HG02884 (cell line): ENCODE data around the gene MEIS2.

Experiments
- ATAC-seq: cut with Tn5 transposase; IDR thresholded peaks from one replicate; pipeline ENCODE4 v1.9.1; 2021; ENCODE audit warnings: mild to moderate bottlenecking, moderate library complexity; ENCODE audit not compliant: unreplicated experiment

Gene MEIS2

DNA sequence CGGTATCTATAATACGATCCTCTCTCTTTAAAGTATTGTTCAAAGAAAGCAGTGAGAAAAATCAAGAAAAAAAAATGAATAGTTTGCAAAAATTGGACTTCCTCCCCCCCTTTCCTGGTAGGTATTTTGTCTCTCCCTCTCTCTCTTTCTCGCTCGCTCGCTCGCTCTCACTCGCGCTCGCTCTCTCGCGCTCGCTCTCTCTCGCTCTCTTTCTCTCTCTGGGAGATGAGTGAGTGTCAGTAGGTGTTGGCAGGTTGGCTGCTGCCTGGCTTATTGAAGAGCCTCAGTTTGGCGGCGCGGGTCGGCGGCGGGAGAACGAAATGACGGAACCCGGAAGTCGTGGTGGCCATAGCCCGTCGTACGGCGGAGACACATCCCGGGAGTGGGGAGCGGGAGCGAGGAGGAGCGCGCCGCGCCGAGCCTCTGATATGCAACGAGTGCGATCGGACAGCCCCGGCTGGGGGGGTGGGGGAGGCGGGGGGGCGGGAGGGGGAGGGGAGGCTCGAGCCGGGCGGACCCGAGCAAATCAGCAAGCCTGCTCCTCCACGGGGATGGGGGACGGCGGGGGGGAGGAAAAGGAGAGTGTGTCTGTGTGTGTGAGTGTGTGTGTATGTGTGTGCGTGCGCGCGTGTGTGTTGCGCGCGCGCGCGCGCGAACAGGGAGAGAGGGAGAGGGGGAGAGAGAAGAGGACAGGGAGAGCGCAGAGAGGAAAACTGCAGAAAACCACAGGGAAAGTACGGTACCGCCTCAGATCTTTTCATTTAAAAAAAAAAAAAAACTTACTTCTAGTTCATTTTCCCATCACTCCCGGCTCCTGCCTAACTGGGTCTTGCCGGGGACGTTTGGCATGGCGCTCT lies at the start of gene MEIS2:
TSS of gene MEIS2 (minus strand) at position 441 of the 857 bp plus-strand sequence. CDS start 1,083 bp downstream, outside the sequence.
- peak; percentile 44 for ATAC-seq

DNA sequence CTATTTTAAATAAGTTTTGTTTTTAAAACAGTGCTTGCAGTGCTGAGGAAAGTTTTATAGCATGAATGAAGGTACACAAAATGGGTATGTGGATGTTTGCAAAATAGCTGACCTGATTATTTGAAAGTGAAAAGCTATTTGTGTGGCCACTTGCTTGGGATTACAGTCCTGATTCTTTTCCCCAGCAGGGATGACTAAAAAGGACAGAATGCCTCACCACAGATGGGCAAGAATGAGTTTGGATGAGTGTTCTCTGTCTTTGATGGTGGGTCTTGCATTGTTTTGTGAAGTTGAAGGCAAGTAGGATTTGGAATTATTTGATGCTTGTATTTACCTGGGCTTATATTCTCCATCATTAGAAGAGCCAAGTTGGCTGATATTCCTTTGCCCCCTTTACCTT lies 48.8 kb upstream of the MEIS2 start:
- ATAC-seq: no peak

DNA sequence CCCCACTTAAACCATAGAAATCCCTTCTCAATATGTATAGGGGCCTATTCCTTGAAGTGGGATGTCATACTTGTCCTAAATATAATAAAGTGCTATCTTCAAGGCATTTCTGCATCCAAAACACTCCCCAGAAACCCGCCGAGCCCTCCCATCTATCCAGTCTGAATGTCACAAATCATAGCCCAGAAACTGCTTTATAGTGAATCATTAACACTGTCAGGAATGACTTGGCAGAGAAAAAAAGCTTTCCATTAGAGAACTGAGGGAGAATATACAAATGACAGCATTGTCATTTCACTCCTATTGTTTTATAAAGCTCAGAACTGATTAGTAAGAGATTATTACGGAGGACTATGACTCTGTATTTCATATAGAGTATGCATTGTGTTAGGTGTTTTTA lies 48.4 kb upstream of the MEIS2 start:
- ATAC-seq: no peak

DNA sequence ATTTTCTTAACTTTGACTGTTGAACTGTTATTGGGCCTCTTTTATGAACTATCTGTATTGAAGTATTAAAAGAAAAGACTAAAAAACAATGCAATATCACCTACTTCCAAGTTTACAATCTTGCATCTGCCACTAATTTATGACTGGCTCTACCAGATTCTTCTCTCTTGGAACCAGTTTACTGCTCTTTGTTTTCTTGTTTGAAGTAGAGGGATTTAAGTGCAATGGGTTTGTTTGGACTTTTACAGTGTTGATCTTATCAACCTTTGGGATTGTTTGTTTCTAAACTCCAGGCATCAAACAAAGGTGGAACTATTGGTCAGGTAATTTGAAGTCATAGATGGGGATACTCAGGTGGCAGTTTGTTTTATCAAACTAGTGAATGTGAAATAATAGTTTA lies 43.0 kb upstream of the MEIS2 start:
- ATAC-seq: no peak

DNA sequence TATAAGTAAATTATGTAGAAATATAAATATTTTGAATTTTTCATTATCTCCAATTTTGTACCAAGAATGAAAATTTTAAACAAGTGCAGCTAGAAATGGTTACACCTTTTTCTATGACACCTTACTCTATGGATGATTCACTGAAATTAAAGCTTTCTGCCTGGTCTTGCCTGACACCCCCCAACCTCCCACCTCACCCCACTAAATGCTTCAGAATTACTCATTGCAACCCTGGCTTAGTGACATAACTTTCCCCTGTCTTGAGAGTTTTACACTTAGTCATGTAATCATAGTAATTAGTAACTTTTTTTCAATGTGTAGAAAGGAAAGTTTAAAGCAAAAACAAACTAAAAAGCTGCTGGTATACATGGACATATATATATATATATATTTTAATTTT lies 42.0 kb upstream of the MEIS2 start:
- ATAC-seq: no peak

DNA sequence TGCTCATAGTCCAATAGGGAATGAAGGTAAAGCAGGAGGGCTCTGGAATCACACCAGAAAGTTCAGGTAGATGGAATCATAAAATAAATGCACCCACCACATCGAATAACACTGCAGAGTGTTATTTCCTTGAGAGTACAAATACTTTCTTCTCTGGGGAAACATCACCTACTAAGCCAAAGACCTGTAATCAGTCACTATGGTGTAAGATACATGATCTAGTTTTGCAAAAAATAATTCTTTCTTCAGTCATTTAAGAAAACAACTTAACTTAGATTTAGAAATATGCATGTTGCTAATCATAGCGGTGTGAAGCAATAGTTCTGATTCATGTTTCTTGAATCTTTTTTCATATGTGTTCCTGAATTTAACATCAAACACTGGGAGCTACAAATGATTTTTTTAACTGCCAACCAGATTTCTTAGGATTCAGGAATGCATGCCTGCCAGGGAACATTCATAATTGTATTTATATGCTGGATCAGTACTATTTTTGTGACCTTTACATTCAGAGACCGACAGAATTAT lies 40.2 kb upstream of the MEIS2 start:
- ATAC-seq: no peak

DNA sequence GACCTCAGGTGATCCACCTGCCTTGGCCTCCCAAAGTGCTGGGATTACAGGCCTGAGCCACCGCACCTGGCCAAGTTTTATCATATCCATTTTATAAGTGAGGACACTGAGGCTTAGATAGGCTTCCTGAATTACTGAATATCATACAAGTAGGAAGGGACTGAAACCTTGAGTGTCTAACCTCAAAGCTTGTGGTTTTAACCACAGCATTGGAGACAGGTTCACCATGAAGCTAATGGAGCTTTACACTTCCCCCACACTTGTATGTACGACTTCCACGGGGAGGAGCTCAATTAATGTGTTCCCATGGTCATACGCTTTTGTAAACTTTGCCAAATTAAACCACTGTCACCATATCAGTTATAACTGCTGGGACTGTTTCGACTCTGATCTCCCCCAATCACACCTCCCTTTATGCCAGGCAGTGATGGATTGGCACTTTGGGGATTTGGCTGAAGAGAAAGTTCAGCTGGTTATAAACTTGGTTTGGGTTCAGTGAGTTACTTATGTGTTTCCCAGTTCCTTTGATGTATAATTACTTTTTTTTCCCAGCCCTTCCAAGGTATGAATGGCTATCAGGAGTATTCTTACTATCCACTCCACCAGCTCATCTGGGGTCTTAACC lies 38.4 kb upstream of the MEIS2 start:
- no peak for ATAC-seq

DNA sequence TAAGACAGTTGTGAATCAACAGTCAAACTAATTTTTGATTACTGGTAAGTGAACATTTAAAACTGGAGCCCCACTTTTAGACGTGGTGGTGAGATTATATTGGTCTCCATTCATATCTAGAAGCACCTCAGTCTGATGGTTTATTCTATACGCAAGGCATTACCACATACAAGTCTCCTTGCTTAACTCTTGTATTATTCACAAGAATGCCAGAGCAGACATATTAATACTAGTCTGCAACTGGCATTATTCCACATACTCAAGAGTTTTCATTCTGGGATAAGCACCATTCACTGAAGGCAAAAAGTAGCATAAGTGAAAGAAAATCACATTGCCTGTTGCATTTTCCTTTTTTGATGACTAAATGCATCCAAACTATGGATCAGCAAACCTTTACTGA lies 36.9 kb upstream of the MEIS2 start:
- ATAC-seq: no peak

DNA sequence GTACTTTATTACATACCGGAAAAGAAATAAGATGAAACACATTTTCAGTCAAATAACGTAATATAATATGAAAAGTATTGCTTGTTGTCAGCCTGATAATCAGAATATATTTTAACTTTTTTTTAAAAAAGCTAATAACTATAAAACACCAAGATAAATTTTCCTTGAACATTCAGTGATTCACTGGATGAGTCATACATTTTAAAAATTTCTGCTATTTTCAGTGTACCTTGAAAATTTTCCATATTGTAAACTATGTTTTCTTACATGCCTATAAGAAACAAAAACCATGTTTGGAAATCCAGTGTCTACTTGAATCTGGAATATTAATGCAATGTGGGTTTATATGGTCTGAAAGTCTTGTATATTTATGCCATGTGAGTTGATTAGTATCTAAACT lies 36.3 kb upstream of the MEIS2 start:
- ATAC-seq: no peak

DNA sequence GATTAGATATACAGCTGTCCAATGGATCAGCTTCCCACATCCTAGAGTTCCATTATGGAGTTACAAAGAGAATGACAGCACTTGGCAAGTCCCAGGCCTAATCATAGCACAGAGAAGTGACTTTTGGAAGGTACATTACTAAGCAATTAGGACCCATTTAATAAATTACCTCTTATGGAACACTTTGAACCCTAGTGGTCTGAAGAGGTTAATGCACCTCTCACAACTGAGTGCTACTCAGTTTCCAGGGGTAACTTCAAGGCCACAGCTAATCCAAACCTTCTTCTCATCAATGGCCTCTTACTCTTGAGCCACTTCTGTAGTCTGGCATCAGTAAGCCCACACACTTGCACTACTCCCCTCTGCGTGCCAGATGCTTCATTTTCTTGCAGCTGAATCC lies 34.9 kb upstream of the MEIS2 start:
- ATAC-seq: peak; percentile 75

DNA sequence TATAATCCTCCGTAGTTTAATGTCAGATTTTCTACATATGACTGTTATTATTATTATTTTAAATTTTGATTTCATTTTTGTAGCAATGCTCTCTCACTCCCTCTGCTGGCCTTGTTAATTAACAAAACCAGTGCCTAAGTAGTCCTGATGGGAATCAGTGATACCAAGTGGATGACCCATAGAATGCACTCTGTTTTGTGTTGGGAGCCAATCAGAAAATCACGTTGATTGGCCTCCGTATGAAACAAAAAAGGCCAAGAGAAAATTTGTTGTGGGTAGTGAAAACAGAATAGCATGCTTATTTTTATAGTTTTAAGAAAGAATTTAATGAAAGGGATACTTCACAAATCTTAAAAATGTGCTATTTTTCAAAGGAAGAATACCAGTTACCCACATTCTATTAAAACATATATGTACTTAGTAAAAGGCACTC lies 34.4 kb upstream of the MEIS2 start:
- ATAC-seq: no peak

DNA sequence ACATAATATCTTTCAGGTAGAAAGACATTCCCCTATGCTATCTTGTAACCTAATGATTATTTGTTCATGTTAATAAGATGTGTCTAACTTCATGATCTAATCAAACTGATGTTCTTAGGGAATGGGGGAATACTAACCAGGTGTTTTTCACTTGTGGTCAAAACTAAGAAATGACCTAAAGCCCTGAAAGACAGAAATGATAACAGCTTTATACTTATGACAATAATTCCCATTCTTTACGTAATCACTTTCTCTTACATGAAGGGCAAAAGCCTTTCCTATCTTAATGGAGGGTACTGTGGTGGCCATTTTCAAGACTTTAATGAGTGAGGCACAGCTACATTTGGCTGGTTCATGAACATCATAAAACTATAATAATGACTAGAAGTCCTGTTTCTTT lies 33.9 kb upstream of the MEIS2 start:
- no peak for ATAC-seq

DNA sequence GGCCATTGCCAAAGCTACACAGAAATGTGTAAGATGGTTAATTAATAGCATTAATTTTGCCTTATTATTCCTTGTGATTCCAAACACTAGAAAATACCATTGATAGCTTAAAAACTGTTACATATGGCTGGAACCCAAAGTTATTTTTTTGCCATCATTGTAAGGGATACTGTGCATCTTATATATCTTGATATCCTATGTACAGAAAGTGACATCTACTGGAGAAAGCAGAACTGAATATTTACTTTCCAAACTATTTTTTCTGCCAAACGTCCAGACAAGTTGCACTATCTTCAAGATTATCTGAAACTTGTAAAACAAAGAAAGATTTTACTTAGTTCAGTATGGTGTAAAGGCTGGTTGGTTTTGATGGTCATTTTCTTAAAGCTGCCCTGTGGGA lies 33.3 kb upstream of the MEIS2 start:
- ATAC-seq: no peak

DNA sequence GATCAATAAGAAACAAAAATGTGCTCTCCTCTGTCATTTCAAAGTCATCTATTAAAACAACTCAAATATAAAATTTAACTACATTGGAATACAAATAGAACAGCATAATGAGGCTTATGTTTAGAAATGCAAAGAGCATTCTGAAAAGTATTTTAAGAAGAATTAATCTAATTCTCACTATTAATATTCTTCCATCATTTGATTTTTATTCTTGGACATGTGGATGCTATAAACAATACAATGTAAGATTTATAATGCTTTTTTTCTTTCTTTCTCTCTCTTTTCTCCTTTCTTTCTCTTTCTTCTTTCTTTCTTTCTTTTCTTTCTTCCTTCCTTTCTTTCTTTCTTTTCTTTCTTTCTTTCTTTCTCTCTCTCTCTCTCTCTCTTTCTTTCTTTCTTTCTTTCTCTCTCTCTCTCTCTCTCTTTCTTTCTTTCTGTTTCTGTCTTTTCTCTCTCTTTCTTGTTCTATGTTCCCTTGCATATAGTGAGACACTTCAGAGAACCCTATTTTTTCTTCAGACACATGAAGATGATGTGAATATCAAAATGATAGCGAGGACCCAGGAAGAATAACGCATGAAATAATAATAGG lies 32.6 kb upstream of the MEIS2 start:
- ATAC-seq: no peak

DNA sequence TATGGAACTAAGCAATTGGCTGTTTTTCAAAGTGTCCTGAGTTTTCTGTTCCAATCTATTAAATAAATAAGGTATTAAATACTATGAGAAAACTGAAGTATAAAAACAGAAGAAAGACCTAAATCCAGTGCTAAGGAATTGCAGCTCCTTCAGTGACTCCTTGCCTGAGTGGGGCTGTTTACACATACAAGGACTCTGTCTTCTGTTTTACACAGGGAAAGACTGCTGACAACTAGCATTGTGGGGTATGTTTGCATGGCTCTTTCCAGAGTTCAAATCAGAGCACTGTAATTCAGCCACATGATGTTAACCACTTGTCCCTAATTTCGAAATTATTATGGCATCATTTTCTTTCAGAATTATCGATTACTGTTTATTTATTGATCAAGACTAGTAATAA lies 31.3 kb upstream of the MEIS2 start:
- no peak for ATAC-seq

DNA sequence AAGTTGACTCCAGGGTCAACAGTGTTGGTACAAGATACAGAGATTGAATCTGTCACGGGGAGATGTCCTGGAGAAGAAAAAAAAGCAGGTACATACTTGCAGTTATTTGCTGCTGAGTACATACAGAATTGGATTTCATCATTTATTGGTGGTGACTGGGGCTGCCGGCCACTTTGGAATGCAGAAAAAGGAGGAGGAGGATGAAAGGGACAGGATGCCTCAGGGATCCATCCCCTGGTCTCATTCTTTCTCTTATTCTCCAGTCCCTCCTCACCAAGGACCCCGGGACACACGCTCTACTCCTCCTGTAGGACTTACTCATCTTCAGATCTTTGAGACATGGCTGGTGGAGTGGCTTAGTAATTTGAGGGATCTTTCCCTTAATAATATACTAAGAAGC lies 30.0 kb upstream of the MEIS2 start:
- ATAC-seq: no peak

DNA sequence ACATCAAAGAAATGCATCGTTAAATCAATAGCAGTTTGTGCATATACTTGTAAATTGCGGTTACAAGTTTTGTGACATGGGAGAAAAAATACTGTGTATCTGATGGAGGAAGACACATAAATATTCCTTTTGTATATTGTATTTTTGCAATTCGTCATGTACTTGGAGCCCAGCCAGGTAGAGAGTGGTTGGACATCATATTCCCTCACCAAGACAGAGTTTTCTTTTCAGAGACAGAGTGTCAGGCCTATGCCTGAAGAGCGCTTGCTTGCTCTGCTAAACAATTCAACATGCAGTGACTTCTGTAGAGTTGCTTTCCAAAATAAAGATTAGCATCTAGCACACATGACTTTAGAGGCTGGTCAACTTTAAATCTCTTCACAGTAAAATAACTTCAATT lies 24.8 kb upstream of the MEIS2 start:
- ATAC-seq: no peak

DNA sequence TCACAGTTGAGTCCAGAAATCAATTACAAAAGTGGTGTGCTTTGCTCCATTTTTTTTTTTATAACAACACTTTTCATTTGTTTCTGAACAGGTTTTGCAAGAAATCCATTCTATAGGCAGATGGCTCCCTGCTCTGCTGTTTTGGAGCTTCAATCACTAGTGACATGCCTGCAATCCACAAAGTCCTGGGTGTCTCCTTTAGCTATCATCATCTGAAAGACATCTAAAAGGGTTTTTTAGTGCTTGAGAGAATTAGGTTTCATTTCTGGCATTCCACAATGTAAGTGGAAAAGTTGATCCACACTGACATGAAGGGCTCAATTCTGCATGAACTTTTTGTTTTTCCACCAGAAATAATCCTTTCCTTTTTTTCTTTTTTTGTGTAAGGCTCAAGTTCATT lies 24.0 kb upstream of the MEIS2 start:
- no peak for ATAC-seq

DNA sequence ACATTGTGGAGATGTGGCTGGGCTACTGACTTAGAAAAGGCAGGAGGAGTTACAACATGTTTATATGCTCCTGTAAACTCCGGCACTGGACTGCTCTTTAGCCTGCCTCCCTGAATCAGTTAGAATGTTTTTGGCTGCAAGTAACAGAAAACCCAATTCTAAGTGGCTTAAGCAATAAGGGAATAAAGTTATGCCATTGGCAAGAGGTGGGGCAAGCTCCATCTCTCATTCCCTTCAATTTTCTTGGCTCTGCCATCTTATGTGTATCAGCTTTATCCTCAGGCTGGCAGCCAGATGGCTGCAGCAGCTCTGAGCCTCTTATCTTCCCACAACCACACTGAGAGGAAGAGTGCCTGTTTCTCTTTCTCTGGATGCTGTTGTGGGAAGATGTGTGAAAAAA lies 22.4 kb upstream of the MEIS2 start:
- ATAC-seq: no peak

DNA sequence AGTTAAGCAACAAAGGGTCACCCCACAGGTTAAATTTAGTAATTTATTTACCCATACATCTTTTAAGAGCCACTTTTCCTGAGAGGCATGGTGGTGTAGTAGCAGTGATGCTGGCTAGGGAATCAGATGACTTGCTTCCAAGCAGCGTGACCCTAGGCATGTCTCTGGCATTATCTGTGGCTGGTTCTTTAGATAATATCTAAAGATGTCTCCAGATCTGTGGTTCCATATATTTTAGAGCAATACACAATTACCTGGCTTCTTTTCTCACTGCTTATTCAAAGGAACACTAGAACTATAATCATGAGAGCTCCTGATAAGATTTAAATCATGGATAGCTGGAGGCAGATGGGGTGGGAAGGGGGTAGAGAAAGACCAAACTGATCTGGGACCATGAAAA lies 21.1 kb upstream of the MEIS2 start:
- no peak for ATAC-seq

DNA sequence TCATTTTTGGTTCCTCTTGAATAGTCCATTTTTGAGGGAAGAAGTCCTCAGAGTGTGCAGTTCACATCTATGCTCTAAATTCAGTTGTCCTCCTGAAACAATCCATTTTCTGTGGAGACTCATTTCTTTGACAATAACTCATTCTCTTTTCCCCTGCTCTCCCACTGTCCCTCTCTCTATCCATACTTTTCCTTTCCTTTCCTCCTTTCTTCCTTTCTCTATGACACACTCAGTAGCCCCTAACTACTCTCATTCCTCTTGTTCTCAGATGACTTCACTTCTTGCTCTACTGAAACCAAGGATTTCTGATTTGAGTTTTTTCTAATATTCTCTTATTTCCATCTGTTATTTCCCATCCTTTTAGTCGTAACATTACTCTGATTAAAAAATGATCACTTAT lies 16.7 kb upstream of the MEIS2 start:
- no peak for ATAC-seq

DNA sequence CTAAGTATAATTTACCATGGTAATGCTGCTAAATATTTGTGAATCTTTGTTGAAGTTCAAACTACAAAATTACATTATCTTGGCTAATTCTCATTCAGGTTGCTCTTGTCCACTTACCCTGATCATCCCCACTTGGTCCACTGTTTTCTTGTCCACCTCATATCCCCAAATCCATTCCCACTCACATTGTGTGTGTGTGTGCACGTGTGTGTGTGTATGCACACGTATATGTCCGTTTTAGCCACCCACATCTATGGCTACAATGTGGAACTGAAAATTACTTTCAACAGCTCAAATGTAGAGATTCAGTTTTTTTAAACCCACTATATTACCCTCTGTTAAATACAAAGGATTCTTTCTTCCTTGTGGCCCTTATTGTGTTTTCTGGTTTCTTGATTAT lies 15.2 kb upstream of the MEIS2 start:
- no peak for ATAC-seq
